OCI-LY7 (cell line): ENCODE data around the gene CTDNEP1. TPM values are rescaled to one million over a fixed set of nuclear protein-coding genes. Genes with fewer than 3 reads are reported as not detected.

Experiments used
- BruUV-seq: library from RNA; stranded (reverse); fragments of 400-500 nt; replicated peaks from 2 replicates; lab custom pipeline; 2021; lab: Mats Ljungman, UMichigan
- CTCF ChIA-PET: fragments of 300-600 bp; sonication (Branson Sonifier 250); formaldehyde crosslinking; loops from one replicate; lab custom pipeline; 2022; ENCODE audit warnings: antibody characterized with exemption; ENCODE audit not compliant: unreplicated experiment; lab: Charles Lee
- POLR2A ChIA-PET: fragments of 300-600 bp; sonication (Branson Sonifier 250); formaldehyde crosslinking; loops from one replicate; lab custom pipeline; 2022; ENCODE audit warnings: antibody characterized with exemption; lab: Charles Lee
- DNase-seq: peaks from one replicate; pipeline ENCODE4 v3.0.0-alpha.2; 2015; ENCODE audit warnings: low spot score
- H2AFZ ChIP-seq: fragments of 200-600 bp; sonication (generic), shearing (Covaris generic); 2 replicates; pipeline ENCODE4 v1.6.1; 2014; ENCODE audit warnings: mild to moderate bottlenecking, antibody characterized with exemption, low read length, moderate library complexity
- H3K27ac ChIP-seq: fragments of 200-600 bp; sonication (generic); 2 replicates; pipeline ENCODE4 v1.5.1; 2014; ENCODE audit warnings: mixed run types, low read depth, mild to moderate bottlenecking, moderate library complexity, low read length, inconsistent platforms; ENCODE audit not compliant: poor library complexity, severe bottlenecking
- H3K36me3 ChIP-seq: fragments of 200-600 bp; sonication (generic); 2 replicates; pipeline ENCODE4 v1.6.1; 2014; ENCODE audit warnings: mild to moderate bottlenecking, antibody characterized with exemption, low read length, moderate library complexity, mixed read lengths; ENCODE audit not compliant: insufficient read depth
- H3K4me1 ChIP-seq: fragments of 200-600 bp; sonication (generic); 2 replicates; pipeline ENCODE4 v1.5.1; 2014; ENCODE audit warnings: mild to moderate bottlenecking, low read length; ENCODE audit not compliant: insufficient read depth, poor library complexity, severe bottlenecking
- H3K4me2 ChIP-seq: fragments of 200-600 bp; sonication (generic); 2 replicates; pipeline ENCODE4 v1.6.1; 2014; ENCODE audit warnings: mild to moderate bottlenecking, low read length
- H3K4me3 ChIP-seq: fragments of 200-600 bp; sonication (generic); 2 replicates; pipeline ENCODE4 v1.5.1; 2014; ENCODE audit warnings: mild to moderate bottlenecking, low read depth, low read length; ENCODE audit not compliant: poor library complexity, severe bottlenecking
- H3K79me2 ChIP-seq: fragments of 200-600 bp; sonication (generic); 2 replicates; pipeline ENCODE4 v1.6.1; 2016; ENCODE audit warnings: low read depth, mild to moderate bottlenecking, low read length, moderate library complexity, mixed read lengths; ENCODE audit not compliant: insufficient read depth
- H3K9me2 ChIP-seq: fragments of 200-600 bp; sonication (generic); 2 replicates; pipeline ENCODE4 v1.6.1; 2016; ENCODE audit warnings: mild to moderate bottlenecking, low read length, mixed read lengths; ENCODE audit not compliant: insufficient read depth
- H3K9me3 ChIP-seq: fragments of 200-600 bp; sonication (generic); 2 replicates; pipeline ENCODE4 v1.6.1; 2014; ENCODE audit warnings: mild to moderate bottlenecking, mixed run types, low read length, mixed read lengths
- H4K20me1 ChIP-seq: fragments of 200-600 bp; sonication (generic); 2 replicates; pipeline ENCODE4 v1.6.1; 2014; ENCODE audit warnings: mild to moderate bottlenecking, antibody characterized with exemption, low read length, moderate library complexity, mixed read lengths; ENCODE audit not compliant: insufficient read depth
- CTCF ChIP-seq: fragments of 200-600 bp; sonication (generic); conservative IDR thresholded peaks from 2 replicates; pipeline ENCODE4 v1.5.1; 2014; ENCODE audit warnings: mild to moderate bottlenecking, antibody characterized with exemption, low read length, moderate library complexity, mixed read lengths
- EZH2phosphoT487 ChIP-seq: fragments of 200-600 bp; sonication (generic); IDR thresholded peaks from 2 replicates; pipeline ENCODE4 v1.6.1; 2018; ENCODE audit warnings: low read depth, borderline replicate concordance, mild to moderate bottlenecking, mixed run types, antibody characterized with exemption, low read length, moderate library complexity, mixed read lengths
- intact Hi-C: fragments of 100-400 bp; cut with micrococcal nuclease; formaldehyde crosslinking; loops from one replicate; pipeline ENCODE4 v1.10.0; 2022; ENCODE audit not compliant: unreplicated experiment
- total RNA-seq, 2 experiments: library from RNA; depleted of rRNA in 1 of 2; stranded (reverse); fragments of >200 nt in 1 of 2; shearing (Covaris generic) in 1 of 2; gene quantifications; 2 replicates each; pipeline ENCODE4 v1.2.3, GENCODE V29; 2014 to 2022

Gene CTDNEP1
- total RNA-seq, 2 experiments from 2014 or later, result 52.1 to 173 TPM

DNA sequence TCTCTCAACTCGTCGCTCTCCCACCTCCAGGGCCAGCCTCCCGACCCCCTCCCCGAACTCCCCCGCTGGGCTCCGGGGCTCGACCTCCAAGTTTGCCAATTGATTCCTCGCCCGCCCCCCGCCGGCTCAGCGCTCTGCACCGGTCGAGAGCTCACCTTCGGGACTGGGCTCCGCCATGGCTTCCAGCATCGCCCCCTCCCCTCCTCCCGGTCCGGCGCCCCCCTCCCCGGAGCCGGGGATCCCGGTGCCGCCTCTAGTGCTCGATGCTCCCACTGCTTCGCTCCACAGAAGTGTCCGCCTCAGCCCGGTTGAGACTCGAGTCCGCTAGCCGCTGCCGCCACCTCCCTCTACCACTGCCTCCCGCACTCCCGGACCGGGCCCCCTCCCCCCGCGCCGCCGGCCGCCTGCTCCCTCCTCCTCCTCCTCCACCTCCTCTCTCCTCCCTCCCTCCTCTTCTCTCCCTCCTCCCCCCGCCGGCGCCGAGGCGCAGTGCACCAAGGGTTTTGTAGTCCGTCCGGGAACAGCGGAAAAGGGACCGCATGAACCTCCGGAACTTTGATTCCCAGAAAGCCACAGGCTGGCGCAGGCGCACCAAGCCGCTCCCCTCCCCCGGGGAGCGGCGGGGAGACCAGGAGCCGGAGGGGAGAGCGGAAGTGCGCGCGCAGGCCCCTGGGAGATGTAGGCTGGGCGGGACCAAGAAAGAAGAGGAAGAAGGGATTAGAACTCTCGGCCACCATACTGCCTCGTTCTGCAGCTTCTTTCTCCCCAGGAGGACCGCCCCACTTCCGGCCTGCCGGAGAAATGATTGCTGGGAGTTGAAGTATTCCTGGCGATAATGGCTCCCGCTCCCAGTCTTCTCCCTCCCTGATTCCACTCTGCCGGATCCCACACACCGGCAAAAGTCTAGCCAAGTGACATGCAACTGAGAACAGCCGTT lies 12.2 kb downstream of the CTDNEP1 start, which contains the start of gene PHF23:
TSS of gene PHF23 (minus strand) at position 367 of the 937 bp plus-strand sequence. CDS start at position 189, 178 bp downstream.
- BruUV-seq, result no TSS peak
- peak within 1 kb of the TSS; percentile 31; the same call in 1 of the 2 replicates for H2AFZ ChIP-seq
- peak; percentile 99 for DNase-seq
- intact Hi-C loops, result loop anchor here (2.0 to 5.0 kb wide), 4 partner anchors 13 to 333 kb away; partner anchors contain the start of genes ELP5, POLR2A and SLC35G6
- no peaks in the 10 kb centered on the region for H3K9me2 ChIP-seq
- H3K36me3 ChIP-seq, result peaks cover 60% of the 10 kb centered on the region
- H3K9me3 ChIP-seq, result no peaks in the 10 kb centered on the region
- H3K79me2 ChIP-seq, result peaks cover 30% of the 10 kb centered on the region
- 0 out of 2 replicates have a peak, but pooled peaks cover 8% of the 10 kb centered on the region for H4K20me1 ChIP-seq
- ChIA-PET POLR2A (interaction anchor here (1.0 kb wide), 1 partner anchor 9 kb away, joined by 3 read pairs; no protein-coding TSS in a partner anchor), CTCF (interaction anchor here (0.8 to 1.4 kb wide), 2 partner anchors 18 to 318 kb away, joined by 3 to 4 read pairs; no protein-coding TSS in a partner anchor)
- peaks cover 60% of the 10 kb centered on the region for H3K4me1 ChIP-seq
- peak within 1 kb of the TSS; percentile 93 for H3K4me2 ChIP-seq
- H3K4me3 ChIP-seq, result peak within 1 kb of the TSS; percentile 100
- H3K27ac ChIP-seq, result peak within 1 kb of the TSS; percentile 86
- TF ChIP-seq CTCF (0 out of 2 replicates have a peak, but pooled peaks have one; percentile 9), EZH2phosphoT487 (no peak)

DNA sequence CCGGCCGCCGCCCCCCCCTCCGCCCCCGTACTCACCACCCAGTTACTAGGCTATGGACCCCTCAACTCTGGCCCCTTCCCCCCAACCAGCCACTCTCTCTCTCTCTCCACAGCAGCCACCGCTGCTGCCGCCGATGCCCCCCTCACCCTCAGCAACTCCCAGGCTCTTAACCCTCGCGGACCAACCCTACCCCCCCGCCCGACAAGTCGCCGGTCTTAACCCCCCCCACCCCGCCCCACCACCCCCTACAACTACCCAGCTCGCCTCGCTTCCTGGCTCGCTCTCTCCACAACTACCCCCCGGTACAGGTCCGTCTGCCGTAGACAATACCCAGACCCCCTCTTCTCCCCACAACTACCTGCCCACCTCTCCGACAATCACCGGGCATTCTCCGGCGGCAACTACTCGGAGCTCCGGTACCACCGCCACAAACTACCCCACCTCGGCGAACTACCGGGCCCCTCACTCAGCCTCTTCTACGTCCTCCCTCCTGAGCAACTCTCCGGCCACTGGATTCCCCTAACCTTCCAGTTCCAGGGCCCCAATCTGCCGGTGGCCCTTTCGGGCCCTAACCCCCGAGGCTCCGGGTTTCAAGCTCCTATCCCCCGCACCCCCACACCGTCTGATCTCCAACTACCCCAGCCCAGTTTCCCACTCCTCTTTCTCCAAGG lies 13.0 kb downstream of the CTDNEP1 start:
- peak overlapping the region; percentile 86 for H3K27ac ChIP-seq
- H3K9me3 ChIP-seq, result no peaks in the 10 kb centered on the region
- peak overlapping the region; percentile 100 for H3K4me3 ChIP-seq
- POLR2A ChIA-PET, result interaction anchor here (0.6 to 0.7 kb wide), 2 partner anchors 38 to 112 kb away, joined by 6 to 7 read pairs; no protein-coding TSS in a partner anchor
- intact Hi-C loops, result loop anchor here (2.0 to 5.0 kb wide), 3 partner anchors 14 to 244 kb away; partner anchors contain the start of genes ELP5, POLR2A and SLC35G6
- CTCF ChIA-PET, result interaction anchor here (0.8 to 1.4 kb wide), 2 partner anchors 18 to 319 kb away, joined by 3 to 4 read pairs; no protein-coding TSS in a partner anchor
- no peaks in the 10 kb centered on the region for H3K9me2 ChIP-seq
- H3K4me2 ChIP-seq, result peak overlapping the region; percentile 82
- DNase-seq, result peak; percentile 48
- H4K20me1 ChIP-seq, result 0 out of 2 replicates have a peak, but pooled peaks cover 8% of the 10 kb centered on the region
- no peak overlapping the region; the same call in 1 of the 2 replicates for H2AFZ ChIP-seq
- H3K79me2 ChIP-seq, result peaks cover 34% of the 10 kb centered on the region
- no TSS peak for BruUV-seq
- H3K4me1 ChIP-seq, result peaks cover 60% of the 10 kb centered on the region
- no peak for TF ChIP-seq CTCF
- no peak for TF ChIP-seq EZH2phosphoT487
- H3K36me3 ChIP-seq, result peaks cover 52% of the 10 kb centered on the region
